Erythroblast (primary cell): ENCODE results near the gene NME8.
A peak's percentile ranks its signal among the peaks of the same experiment; 100 is the strongest.

Source experiments
- DNase-seq, 2 experiments: peaks; one replicate each; lab custom pipeline; 2025; lab: John Stamatoyannopoulos, UW
- GATA1 ChIP-seq: IDR thresholded peaks from 2 replicates; pipeline ENCODE4 v1.6.1; 2011; ENCODE audit warnings: low read depth, mild to moderate bottlenecking, control low read depth, low read length, moderate library complexity
- POLR2A ChIP-seq: IDR thresholded peaks from 2 replicates; pipeline ENCODE4 v1.6.1; 2011; ENCODE audit warnings: mild to moderate bottlenecking, low read length

The NME8 gene

DNA sequence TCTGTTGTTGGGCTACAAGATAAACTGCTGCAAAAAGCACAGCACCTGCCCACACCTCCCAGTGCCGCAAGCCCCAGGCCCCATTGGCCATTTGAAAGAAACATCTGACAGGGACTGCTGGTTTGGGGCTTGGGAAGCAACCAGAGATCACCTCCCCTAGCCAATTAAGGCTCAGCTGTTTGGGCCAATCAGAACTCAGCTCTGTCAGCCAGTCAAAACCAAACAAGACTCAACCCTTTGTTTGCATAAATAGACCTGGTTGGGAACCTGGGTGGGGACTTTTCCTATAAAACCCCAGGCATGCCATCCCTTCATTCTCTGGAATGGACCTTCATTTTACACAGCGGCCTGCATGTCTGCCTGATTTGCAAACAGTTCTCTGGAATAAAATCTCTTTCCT lies 17.2 kb upstream of the NME8 start:
- DNase-seq: no peak
- no peak for TF ChIP-seq GATA1

DNA sequence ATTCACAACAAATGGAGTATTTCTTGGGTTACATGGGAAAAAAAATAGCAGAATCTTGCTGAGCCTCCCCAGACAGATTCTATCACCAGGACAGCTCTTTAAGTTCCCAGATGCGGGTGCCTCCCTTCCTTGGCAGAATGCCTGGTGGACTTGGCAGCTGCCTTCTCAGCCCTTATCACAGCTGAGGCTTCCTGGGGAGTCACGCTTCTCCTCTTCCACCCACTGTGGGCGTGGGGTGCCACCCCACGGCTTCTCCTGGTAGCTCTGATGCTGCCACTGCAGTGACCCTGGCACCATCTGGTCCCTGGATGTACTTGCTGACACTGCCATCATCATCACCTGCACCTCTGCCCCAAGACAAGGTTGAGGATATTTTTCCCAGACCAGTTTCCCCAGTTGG lies 16.2 kb upstream of the NME8 start:
- DNase-seq: peak; percentile 95 to 96
- TF ChIP-seq POLR2A (no peak), GATA1 (peak; percentile 26)

DNA sequence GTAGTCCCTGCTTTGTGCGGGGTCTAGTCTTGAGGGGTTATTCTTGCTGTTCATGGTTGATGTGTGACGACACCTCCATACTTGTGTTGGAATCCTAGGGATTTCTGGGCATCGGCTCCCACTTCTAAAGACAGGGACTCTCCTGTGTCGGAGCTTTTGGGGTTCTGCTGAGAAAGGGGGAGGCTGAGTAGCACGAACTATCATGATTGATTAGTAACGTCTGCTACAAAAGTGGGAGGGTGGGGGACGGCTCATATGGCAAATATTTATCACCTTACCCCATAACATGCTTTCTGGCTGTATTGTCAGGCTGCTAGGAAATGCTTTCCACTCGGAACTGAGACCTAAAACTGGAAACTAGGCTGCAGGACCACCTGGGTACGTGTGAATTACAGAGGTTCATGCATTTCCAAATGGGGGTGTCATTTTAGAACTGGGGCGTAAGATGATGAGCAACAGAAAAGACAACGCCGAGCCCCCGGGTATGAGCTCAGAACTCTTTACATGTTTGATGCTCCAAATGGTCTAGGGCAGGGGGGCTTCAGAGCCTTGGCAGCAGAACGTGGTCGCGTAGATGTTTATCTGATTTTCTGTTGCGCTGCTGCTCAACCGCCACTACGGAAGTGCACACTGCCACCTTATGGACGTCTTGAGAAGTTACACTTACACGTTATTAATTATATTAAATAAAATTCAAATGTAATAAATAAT lies 15.1 kb upstream of the NME8 start:
- no peak for TF ChIP-seq GATA1
- TF ChIP-seq POLR2A: no peak
- peak; percentile 76 to 81 for DNase-seq

DNA sequence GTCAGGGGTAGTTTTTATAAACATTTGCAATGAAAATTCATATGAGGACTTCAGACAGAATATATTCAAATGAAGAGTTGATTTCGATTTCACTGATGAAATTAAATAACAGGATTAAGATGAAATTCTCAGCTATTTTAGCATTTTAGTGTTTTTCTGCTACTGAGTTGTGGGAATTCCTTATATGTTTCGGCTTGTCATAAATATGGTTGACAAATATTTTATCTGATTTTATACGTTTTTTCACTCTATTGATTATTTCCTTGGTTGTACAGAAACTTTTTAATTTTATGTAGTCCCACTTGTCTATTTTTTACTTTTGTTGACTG lies 14.6 kb upstream of the NME8 start:
- no peak for DNase-seq
- no peak for TF ChIP-seq GATA1
- TF ChIP-seq POLR2A: no peak

DNA sequence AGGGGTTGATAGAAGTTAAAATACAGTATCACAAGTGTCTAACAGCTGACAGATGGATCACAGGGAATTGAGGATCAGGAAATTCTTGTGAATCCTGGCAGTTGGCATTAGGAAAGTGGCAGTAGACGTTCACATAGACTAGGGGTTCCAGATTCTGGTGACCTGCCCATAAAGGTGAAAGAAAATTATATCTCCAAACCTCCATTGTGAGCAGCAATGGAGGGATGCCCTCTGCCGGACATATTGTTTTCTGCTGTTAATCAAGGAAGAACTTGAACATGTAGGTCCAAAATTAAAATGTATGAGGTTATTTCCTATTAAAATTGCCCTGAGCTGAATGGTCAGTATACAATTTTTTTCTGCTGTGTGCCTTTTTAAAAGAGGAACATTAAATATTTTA lies 5.1 kb downstream of the NME8 start:
- TF ChIP-seq POLR2A: no peak
- TF ChIP-seq GATA1: no peak
- DNase-seq: peak; percentile 8 to 27

DNA sequence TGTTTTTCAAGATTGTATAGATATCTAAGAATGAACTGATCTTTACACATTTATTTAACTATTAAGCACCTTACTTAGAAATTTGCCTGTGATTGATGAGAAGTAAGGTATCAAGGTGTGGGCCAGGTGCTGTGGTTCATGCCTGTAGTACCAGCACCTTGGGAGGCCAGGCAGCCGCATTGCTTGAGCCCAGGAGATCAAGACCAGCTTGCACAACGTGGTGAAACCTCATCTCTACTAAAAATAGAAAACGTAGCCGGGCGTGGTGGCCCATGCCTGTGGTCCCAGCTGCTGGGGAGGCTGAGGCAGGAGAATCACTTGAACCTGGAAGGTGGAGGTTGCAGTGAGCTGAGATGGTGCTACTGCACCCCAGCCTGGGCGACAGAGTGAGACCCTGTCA lies 33.7 kb downstream of the NME8 start:
- no peak for TF ChIP-seq POLR2A
- no peak for TF ChIP-seq GATA1
- no peak for DNase-seq

DNA sequence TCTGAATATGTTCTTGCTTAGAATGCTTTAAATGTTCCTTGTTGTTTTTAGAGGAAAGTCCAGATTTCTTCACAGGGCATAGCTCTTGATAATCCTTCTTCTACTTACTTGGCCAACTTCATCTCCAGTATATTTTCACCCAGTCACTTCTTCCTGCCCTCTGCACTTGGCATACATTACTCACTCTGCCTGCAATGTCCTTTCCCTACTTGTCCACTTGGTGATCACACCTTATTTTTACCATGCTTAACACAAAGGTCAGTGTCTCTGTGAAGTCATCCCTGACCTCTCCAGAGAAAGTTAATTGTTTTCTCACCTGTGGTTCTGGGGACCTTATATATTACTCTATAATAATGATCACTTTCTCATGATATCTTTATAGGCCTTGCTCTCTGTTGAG lies 45.0 kb downstream of the NME8 start:
- TF ChIP-seq GATA1 (no peak), POLR2A (no peak)
- no peak for DNase-seq

DNA sequence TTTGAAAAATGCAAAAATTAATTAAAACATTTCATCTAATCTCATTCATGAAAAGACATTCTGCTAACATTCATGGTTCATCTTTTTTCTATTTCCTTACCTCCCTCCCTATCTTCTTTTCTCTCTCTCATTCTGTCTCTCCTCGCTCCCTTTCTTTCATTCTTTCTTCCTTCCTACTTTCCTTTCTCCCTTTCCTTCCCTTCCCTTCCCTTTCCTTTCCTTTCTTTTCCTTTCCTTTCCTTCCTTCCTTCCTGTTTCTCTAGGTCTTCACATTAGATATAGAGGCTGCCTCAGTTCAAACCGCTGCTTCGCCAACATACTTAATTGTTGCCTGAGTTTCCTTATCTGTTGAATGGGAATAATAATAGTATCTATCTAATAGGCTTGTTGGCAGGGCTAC lies 46.3 kb downstream of the NME8 start:
- TF ChIP-seq GATA1 (no peak), POLR2A (no peak)

DNA sequence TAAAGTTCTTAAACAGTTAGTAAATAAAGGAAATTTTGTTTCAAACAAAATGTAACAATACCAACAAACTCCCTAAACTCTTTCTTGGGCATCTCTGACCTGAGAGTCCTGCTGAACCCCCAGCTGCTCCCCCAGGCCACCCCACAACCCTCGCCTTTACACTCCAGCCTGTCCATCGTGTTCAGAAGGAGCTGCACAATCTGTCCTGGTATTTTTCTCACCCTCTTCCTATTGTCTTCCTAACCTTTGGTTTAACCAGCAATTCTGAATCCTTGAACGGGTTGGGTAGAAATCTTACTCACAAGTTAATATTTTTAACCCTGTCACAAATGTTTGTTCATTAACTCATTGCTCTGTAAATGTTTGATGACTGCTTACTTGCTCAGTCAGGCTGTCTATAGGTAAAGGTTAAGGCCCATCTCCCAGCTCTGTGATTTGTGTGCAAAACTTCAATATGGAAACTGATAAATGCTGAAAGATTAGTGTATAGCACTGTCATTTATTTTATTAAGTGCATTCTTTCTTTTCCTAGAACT lies 51.4 kb downstream of the NME8 start:
- no peak for DNase-seq
- TF ChIP-seq POLR2A (no peak), GATA1 (no peak)

More for the DNA sequence above, 46.3 kb downstream of the NME8 start:
- no peak for DNase-seq

DNA sequence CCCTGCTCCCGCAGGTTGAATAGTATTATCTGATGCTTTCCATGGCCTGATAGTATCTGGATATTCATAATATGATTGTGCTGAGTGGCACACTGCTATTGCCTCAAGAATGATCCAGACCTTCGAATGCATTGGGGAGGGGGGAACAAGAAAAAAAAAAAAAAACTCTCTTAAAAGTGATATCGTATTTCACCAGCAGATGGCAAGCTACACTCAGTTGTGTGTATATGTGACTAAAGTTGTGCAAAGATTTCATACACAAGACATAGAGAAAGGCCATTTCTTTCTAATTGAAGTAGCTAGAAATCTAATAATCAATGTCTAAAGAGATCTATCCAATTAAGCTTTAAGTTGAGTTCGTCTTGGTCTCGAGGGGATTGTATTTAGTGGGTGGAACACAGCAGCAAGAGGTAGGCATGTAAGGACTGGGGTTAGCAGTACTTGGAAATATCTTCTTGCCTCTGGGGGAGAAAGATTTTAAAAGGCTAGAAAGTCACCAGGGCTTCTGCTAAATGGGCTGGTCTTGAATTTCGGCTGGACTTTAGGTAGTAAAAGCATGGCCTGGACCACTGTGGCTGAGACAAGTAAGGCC lies 52.9 kb downstream of the NME8 start:
- TF ChIP-seq POLR2A (no peak), GATA1 (no peak)
- peak; percentile 53 to 69 for DNase-seq

DNA sequence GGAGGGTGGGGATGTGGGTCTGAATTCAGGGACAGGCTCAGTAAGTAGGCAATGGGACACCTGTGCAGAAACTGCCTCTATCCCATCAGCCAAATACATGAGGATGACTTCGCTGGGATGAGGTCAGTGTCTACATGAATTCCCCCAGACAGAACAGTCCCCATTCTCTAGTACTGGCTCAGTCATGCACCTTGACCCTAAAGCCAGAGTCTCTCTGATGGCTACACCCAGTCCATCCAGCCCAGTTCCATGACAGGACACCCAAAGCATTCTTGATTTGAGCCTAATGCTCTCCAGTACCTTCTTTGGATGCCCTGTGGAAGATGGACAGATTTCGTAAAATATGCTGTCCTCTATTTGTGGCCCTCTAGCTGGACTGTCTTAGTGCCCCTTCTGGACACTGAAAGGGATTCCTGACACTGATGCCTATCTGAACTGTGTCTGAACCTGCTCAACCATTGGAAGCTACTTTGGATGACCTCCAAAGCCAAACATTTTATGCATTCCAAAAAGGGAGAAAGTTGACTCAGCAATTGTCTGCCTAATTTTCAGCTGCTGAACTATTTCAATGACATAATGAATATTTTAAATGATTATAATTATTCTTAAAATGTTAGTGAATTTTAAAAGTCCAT lies 53.6 kb downstream of the NME8 start:
- no peak for TF ChIP-seq POLR2A
- no peak for TF ChIP-seq GATA1
- DNase-seq: peak in 1 of 2 experiments; percentile 9

DNA sequence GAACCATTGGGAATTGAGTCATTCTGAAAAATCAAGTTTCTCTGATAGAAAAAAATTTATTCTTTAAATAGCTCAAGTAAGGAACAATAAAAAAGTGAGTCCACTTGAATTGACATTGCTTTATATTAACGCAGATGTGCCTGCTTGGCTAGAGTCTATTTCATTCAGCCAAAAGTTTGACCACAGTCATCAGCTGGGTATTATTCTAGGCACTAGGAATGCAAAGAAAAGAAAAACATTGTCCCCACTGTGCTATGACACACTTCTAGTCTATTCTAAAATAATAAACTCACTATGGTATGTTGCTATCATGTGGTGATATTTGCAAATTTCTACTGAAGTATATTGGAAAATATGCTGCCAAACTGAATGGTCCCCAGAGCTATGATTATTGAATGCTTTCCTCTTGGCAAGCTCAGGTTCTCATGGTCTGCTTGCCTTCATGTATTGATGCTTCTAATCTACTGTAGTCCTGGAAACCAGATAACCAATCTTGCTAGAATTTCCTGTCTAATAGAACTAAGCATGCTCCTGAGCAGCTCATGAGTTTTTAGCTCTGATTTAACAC lies 59.9 kb downstream of the NME8 start:
- TF ChIP-seq GATA1 (no peak), POLR2A (no peak)
- DNase-seq: no peak

DNA sequence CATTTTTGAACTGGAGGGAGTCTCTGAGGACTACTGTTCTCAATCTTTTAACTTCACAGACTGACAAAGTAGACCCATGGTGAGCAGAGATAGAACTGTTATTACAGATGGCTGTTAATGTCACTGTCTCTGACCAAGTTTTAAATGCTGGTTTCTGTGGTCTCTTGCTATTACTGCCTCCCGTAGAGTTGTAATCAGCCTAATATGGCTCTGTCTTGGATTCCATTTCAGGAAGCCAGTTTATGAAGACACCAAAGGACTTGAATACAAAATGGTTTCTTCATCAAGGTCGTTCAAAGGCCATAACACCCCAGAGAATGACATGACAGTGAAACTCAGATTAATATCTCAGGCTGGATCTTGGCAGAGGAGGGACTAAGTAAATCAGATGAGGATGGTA lies 64.4 kb downstream of the NME8 start:
- no peak for TF ChIP-seq POLR2A
- no peak for TF ChIP-seq GATA1
- DNase-seq: peak in 1 of 2 experiments; percentile 25

DNA sequence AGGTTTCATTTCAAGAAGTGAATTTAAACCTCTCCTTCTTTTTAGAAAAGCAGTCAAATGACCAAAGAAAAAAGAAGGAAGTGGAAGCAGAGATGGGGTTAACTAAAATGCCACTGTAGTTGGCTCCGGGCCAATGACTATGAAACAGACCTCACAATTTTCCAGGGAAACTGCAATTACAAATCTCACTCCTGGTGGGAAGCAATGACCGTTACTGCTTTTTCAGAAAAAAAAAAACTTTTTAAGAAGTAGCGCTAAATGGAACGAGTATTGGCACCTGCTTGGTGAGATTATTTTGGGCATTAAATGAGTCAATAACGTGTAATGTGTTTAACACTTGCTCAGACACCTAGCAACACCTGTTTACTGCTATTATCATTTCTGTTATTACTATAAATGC lies 67.0 kb downstream of the NME8 start:
- peak in 1 of 2 experiments; percentile 8 for DNase-seq

More for the DNA sequence above, 67.0 kb downstream of the NME8 start:
- no peak for TF ChIP-seq GATA1
- no peak for TF ChIP-seq POLR2A
